Measurements from ENCODE around the gene TIRAP. TPM values are rescaled to one million over a fixed set of nuclear protein-coding genes. Genes with fewer than 3 reads are reported as not detected.
A peak's percentile ranks its signal among the peaks of the same experiment; 100 is the strongest.

Gene TIRAP
- total RNA-seq, 2 donors from 2014 or later, result 6.3 to 7.4 TPM

DNA sequence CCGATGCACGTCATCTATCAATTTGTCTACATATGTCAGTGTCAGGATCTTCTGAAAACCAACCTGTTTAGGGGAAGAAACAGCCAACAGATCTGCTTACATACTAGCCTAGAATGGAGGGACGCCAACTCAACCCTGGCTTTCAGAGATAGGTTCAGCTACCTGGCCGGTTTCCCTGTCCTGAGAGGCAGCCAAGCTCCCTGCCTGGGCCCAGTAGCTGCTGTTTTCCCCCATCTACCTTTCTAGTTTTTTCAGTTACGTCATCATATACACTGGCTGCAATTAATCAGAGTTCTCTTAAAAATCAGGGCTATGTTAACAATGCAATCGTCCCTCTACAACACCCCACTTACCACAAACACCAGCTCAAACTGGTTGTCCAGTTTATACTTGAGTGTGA is 15.2 kb upstream of the TIRAP start:
- DNase-seq (ENCODE audit: low spot score), result no peak
- H3K9me3 ChIP-seq, result no peaks in the 10 kb centered on the region
- H3K27ac ChIP-seq, result peak overlapping the region; percentile 85 to 92
- peak overlapping the region; percentile 82 to 91 for H3K4me3 ChIP-seq
- no peaks in the 10 kb centered on the region for H3K27me3 ChIP-seq
- TF ChIP-seq, protein P1, sequence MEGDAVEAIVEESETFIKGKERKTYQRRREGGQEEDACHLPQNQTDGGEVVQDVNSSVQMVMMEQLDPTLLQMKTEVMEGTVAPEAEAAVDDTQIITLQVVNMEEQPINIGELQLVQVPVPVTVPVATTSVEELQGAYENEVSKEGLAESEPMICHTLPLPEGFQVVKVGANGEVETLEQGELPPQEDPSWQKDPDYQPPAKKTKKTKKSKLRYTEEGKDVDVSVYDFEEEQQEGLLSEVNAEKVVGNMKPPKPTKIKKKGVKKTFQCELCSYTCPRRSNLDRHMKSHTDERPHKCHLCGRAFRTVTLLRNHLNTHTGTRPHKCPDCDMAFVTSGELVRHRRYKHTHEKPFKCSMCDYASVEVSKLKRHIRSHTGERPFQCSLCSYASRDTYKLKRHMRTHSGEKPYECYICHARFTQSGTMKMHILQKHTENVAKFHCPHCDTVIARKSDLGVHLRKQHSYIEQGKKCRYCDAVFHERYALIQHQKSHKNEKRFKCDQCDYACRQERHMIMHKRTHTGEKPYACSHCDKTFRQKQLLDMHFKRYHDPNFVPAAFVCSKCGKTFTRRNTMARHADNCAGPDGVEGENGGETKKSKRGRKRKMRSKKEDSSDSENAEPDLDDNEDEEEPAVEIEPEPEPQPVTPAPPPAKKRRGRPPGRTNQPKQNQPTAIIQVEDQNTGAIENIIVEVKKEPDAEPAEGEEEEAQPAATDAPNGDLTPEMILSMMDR (IDR thresholded peaks at IDR 0.05), result no peak
- peaks cover 0 to 15% of the 10 kb centered on the region in 2 donors for H3K4me1 ChIP-seq
- H3K36me3 ChIP-seq, result peaks cover 50% of the 10 kb centered on the region

DNA sequence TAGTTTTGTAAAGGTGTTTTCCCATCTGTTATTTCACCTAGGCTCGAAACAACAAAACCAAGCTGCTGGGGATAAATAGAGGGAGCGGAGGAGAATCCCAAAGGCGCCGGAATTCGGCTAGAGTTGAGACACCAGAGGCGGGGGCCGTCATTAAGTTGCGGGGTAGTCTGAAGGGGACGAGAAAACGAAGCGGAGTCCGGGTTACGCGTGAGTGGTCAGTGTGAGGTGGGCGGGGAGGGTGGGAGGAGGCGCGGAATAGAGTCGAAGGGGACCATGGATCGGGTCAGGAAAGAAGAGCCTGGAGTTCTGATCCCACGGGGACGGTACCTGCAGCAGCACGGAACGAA is 14.6 kb upstream of the TIRAP start:
- TF ChIP-seq, protein P1 (IDR thresholded peaks at IDR 0.05), result no peak
- Histone ChIP-seq H3K4me1 (peaks cover 0 to 15% of the 10 kb centered on the region in 2 donors), H3K4me3 (peak overlapping the region; percentile 82 to 91), H3K27ac (peak overlapping the region; percentile 85 to 92), H3K9me3 (no peaks in the 10 kb centered on the region), H3K36me3 (peaks cover 48% of the 10 kb centered on the region), H3K27me3 (no peaks in the 10 kb centered on the region)
- no peak for DNase-seq (ENCODE audit: low spot score)

DNA sequence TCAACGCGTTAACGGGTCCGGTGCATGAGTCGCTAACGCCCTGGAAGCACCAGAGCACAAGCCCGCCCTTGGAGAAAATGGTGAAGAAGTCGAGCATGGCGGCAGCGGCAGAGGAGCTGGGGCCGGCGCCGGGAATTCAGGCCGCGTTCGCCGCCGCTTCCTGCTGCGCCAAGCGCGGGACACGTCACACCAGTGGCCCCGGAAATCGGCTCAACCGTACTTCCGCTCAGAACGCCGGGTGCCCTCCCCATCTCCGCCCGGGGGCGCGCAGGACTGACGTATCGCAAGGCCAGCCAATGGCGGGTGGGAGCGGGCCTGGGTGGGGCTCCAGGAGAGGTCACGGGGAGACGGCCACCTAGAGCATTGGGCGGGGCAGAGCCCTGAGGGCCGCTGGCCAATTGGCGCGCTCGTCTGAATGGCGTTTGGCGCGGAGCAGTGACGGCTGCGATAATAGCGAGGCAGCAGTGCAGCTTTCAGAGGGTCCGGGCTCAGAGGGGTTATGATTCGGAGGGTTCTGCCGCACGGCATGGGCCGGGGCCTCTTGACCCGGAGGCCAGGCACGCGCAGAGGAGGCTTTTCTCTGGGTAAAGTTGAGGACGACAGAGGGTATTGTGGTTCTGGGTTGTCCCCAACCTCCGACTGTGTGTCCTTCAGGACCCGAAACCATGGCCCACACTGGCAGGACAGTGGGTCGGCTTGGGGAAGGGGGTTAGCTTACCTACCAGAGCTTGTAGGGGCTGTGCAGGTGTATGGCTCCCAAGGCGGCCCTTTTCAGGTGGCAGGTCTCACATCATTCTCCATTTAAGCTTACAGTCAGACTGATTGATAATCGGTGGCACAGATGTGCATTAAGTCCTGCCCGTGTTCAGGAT is 13.9 kb upstream of the TIRAP start, which contains the start of the genes FOXRED1 and SRPRA:
FOXRED1 (plus strand) TSS at position 447 of the 872 bp plus-strand sequence; CDS start at position 500, 53 bp downstream.
SRPRA (minus strand) TSS at position 188 of the 872 bp plus-strand sequence; CDS start at position 97, 91 bp downstream.
- peak; percentile 100 for DNase-seq (ENCODE audit: low spot score)
- H3K4me3 ChIP-seq, result peak within 1 kb of the TSS; percentile 82 to 91
- H3K4me1 ChIP-seq, result peaks cover 0 to 15% of the 10 kb centered on the region in 2 donors
- H3K27ac ChIP-seq, result peak within 1 kb of the TSS; percentile 85 to 92
- peaks cover 48% of the 10 kb centered on the region for H3K36me3 ChIP-seq
- no peaks in the 10 kb centered on the region for H3K9me3 ChIP-seq
- no peaks in the 10 kb centered on the region for H3K27me3 ChIP-seq
- TF ChIP-seq, protein P1 (IDR thresholded peaks at IDR 0.05), result no peak

DNA sequence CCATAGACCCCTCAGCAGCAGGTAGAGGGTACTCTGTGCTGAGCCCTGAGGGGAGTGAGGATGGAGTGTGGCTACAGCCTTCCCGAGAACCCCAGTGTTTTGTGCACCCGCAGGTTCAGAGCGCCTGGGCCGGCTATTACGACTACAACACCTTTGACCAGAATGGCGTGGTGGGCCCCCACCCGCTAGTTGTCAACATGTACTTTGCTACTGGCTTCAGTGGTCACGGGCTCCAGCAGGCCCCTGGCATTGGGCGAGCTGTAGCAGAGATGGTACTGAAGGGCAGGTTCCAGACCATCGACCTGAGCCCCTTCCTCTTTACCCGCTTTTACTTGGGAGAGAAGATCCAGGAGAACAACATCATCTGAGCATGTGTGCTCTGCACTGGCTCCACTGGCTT is 5.6 kb upstream of the TIRAP start:
- no peaks in the 10 kb centered on the region for H3K27me3 ChIP-seq
- H3K4me1 ChIP-seq, result peaks cover 0 to 10% of the 10 kb centered on the region in 2 donors
- H3K36me3 ChIP-seq, result peaks cover 44% of the 10 kb centered on the region
- no peak overlapping the region for H3K27ac ChIP-seq
- no peak overlapping the region for H3K4me3 ChIP-seq
- DNase-seq (ENCODE audit: low spot score), result no peak
- TF ChIP-seq, protein P1 (IDR thresholded peaks at IDR 0.05), result no peak
- no peaks in the 10 kb centered on the region for H3K9me3 ChIP-seq

DNA sequence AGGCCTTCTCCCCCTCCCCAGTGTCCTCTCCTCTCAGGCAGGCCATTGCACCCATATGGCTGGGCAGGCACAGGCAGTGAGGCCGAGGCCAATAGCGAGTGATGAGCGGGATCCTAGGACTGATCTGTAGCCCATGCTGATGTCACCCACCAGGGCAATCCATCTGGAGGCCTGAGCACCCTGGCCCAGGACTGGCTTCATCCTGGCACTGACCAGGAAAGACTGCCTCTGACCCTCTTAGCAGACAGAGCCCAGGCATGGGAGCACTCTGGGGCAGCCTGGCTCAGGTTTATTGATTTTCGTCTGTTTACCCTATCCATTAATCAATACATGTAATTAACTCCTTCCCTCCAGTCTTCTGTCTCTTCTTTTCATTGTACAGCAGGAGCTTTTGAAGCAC is 5.1 kb upstream of the TIRAP start:
- Histone ChIP-seq H3K4me3 (no peak overlapping the region), H3K36me3 (peaks cover 44% of the 10 kb centered on the region), H3K27ac (no peak overlapping the region), H3K9me3 (no peaks in the 10 kb centered on the region), H3K4me1 (peaks cover 0 to 12% of the 10 kb centered on the region in 2 donors), H3K27me3 (no peaks in the 10 kb centered on the region)
- TF ChIP-seq, protein P1 (IDR thresholded peaks at IDR 0.05), result no peak
- DNase-seq (ENCODE audit: low spot score), result no peak
